GM23338 (cell line): ENCODE data around the gene TAS2R42.
A peak's percentile ranks its signal among the peaks of the same experiment; 100 is the strongest.

Source experiments
- CREB1 ChIP-seq: fragments of 250-450 bp; sonication (Bioruptor Pico); IDR thresholded peaks from 2 replicates; pipeline ENCODE4 v1.5.0; 2020; ENCODE audit warnings: low read depth, mild to moderate bottlenecking, moderate library complexity
- EZH2 ChIP-seq: fragments of 200-600 bp; sonication (generic); IDR thresholded peaks from one replicate; pipeline ENCODE4 v1.8.0; 2017; ENCODE audit warnings: antibody characterized with exemption, mild to moderate bottlenecking, low read depth; ENCODE audit not compliant: unreplicated experiment
- EZH2phosphoT487 ChIP-seq: fragments of 200-600 bp; sonication (generic); IDR thresholded peaks from one replicate; pipeline ENCODE4 v1.8.1; 2018; ENCODE audit warnings: antibody characterized with exemption; ENCODE audit not compliant: unreplicated experiment
- NANOG ChIP-seq: IDR thresholded peaks from 2 replicates; pipeline ENCODE4 v1.6.1; 2016; ENCODE audit warnings: antibody characterized with exemption, borderline replicate concordance
- POLR2AphosphoS5 ChIP-seq: IDR thresholded peaks from 2 replicates; pipeline ENCODE4 v1.6.1; 2016; ENCODE audit warnings: antibody characterized with exemption, low read depth
- STAT1 ChIP-seq: IDR thresholded peaks from one replicate; pipeline ENCODE4 v1.6.1; 2016; ENCODE audit warnings: antibody characterized with exemption; ENCODE audit not compliant: unreplicated experiment
- ZNF114 ChIP-seq: fragments of 250-450 bp; sonication (Bioruptor Pico); IDR thresholded peaks from 2 replicates; pipeline ENCODE4 v1.5.0; 2020; ENCODE audit warnings: mild to moderate bottlenecking, moderate library complexity
- ZNF331 ChIP-seq: fragments of 250-450 bp; sonication (Bioruptor Pico); IDR thresholded peaks from 2 replicates; pipeline ENCODE4 v1.5.0; 2020; ENCODE audit warnings: low read depth, mild to moderate bottlenecking, moderate library complexity
- TF ChIP-seq, protein P1 (sequence below), 2 experiments: fragments of 200-600 bp in 1 of 2; sonication (generic) in 1 of 2; conservative IDR thresholded peaks; 2 replicates each; pipeline versions ENCODE4 v1.5.1 to v1.6.1; 2016 to 2017; ENCODE audit warnings: antibody characterized with exemption in 2 of 2, low read depth in 2 of 2, mild to moderate bottlenecking in 2 of 2, moderate library complexity in 1 of 2
- TF ChIP-seq, protein P2 (sequence below): IDR thresholded peaks from one replicate; pipeline ENCODE4 v1.6.1; 2018; ENCODE audit warnings: antibody characterized with exemption; ENCODE audit not compliant: unreplicated experiment

DNA sequence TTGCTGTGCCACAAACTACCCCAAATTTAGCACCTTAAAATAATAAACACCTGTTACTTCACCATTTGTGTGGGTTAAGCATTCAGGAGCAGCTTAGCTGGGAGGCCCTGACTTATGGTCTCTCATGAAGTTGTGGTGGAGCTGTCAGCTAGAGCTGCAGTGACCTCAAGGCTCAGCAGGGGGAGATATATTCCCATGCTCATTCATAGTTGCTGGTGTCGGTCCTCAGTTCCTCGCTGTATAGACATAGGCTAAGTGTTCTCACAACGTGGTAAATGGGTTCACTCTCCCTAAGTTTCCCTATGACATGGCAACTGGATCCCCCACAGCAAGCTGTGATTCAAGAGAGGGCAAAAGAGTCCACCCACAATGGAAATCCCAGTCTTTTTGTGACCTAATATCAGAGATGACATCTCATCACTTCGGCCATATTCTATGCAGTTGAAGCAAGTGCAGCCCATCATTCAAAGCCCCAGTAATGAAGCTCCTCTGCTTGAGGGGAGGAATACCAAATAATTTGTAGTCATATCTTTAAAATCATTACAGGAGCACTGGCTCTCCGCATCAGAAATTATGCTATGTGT is 41.7 kb upstream of the TAS2R42 start:
- no peak for TF ChIP-seq POLR2AphosphoS5
- no peak for TF ChIP-seq ZNF331
- TF ChIP-seq, protein P1, sequence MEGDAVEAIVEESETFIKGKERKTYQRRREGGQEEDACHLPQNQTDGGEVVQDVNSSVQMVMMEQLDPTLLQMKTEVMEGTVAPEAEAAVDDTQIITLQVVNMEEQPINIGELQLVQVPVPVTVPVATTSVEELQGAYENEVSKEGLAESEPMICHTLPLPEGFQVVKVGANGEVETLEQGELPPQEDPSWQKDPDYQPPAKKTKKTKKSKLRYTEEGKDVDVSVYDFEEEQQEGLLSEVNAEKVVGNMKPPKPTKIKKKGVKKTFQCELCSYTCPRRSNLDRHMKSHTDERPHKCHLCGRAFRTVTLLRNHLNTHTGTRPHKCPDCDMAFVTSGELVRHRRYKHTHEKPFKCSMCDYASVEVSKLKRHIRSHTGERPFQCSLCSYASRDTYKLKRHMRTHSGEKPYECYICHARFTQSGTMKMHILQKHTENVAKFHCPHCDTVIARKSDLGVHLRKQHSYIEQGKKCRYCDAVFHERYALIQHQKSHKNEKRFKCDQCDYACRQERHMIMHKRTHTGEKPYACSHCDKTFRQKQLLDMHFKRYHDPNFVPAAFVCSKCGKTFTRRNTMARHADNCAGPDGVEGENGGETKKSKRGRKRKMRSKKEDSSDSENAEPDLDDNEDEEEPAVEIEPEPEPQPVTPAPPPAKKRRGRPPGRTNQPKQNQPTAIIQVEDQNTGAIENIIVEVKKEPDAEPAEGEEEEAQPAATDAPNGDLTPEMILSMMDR (conservative IDR thresholded peaks at IDR 0.05; ENCODE audit: low read depth in 2 of 2), result peak; percentile 84 to 96
- TF ChIP-seq EZH2, result no peak
- TF ChIP-seq NANOG, result no peak
- TF ChIP-seq EZH2phosphoT487, result no peak
- TF ChIP-seq CREB1 (CRISPR knock-in tag), result no peak
- TF ChIP-seq, protein P2, sequence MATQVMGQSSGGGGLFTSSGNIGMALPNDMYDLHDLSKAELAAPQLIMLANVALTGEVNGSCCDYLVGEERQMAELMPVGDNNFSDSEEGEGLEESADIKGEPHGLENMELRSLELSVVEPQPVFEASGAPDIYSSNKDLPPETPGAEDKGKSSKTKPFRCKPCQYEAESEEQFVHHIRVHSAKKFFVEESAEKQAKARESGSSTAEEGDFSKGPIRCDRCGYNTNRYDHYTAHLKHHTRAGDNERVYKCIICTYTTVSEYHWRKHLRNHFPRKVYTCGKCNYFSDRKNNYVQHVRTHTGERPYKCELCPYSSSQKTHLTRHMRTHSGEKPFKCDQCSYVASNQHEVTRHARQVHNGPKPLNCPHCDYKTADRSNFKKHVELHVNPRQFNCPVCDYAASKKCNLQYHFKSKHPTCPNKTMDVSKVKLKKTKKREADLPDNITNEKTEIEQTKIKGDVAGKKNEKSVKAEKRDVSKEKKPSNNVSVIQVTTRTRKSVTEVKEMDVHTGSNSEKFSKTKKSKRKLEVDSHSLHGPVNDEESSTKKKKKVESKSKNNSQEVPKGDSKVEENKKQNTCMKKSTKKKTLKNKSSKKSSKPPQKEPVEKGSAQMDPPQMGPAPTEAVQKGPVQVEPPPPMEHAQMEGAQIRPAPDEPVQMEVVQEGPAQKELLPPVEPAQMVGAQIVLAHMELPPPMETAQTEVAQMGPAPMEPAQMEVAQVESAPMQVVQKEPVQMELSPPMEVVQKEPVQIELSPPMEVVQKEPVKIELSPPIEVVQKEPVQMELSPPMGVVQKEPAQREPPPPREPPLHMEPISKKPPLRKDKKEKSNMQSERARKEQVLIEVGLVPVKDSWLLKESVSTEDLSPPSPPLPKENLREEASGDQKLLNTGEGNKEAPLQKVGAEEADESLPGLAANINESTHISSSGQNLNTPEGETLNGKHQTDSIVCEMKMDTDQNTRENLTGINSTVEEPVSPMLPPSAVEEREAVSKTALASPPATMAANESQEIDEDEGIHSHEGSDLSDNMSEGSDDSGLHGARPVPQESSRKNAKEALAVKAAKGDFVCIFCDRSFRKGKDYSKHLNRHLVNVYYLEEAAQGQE, result no peak
- TF ChIP-seq ZNF114 (CRISPR knock-in tag), result no peak
- no peak for TF ChIP-seq STAT1
